Measurements from ENCODE around the gene CEP170B. TPM values are rescaled to one million over a fixed set of nuclear protein-coding genes. Genes with fewer than 3 reads are reported as not detected.

The CEP170B gene
- total and polyA plus RNA-seq, 2 of the 13 experiments (the other 11 are each of a cell fraction or from before 2014, with no cell fraction given) = 4.3 to 8.8 TPM

GRCh38 chr14:104897330-104898194 lies 32.5 kb downstream of the CEP170B start (continued):
- no peak for TF ChIP-seq ZNF18 (CRISPR knock-in tag; IDR thresholded peaks at IDR 0.05; ENCODE audit: insufficient replicate concordance)
- TF ChIP-seq ZNF224 (CRISPR knock-in tag; IDR thresholded peaks at IDR 0.05) = no peak
- no peak for TF ChIP-seq TRIM22 (IDR thresholded peaks at IDR 0.05)
- no peak for TF ChIP-seq ZNF292 (CRISPR knock-in tag; IDR thresholded peaks at IDR 0.05; ENCODE audit: borderline replicate concordance, low read depth)
- peak; percentile 45; the same call in 1 of the 2 replicates for TF ChIP-seq NR2C2 (CRISPR knock-in tag; IDR thresholded peaks at IDR 0.05; ENCODE audit: borderline replicate concordance)
- no peak for TF ChIP-seq HES4 (CRISPR knock-in tag; IDR thresholded peaks at IDR 0.05; ENCODE audit: borderline replicate concordance)
- no peak for TF ChIP-seq ZFP36L1 (CRISPR knock-in tag; IDR thresholded peaks at IDR 0.05)
- no peak for TF ChIP-seq BHLHE40 (IDR thresholded peaks at IDR 0.05; ENCODE audit: low read length)
- no peak for TF ChIP-seq RFXAP (CRISPR knock-in tag; IDR thresholded peaks at IDR 0.05; ENCODE audit: borderline replicate concordance)
- no peak for TF ChIP-seq ZNF788 (CRISPR knock-in tag; IDR thresholded peaks at IDR 0.05; ENCODE audit: borderline replicate concordance)
- TF ChIP-seq RARG (CRISPR knock-in tag; IDR thresholded peaks at IDR 0.05; ENCODE audit: low read depth) = no peak
- no peak for TF ChIP-seq ZNF558 (CRISPR knock-in tag; IDR thresholded peaks at IDR 0.05; ENCODE audit: borderline replicate concordance)
- TF ChIP-seq ZNF572 (CRISPR knock-in tag; IDR thresholded peaks at IDR 0.05) = no peak
- TF ChIP-seq GABPA (IDR thresholded peaks at IDR 0.05; ENCODE audit: low read depth, low read length) = no peak
- TF ChIP-seq GABPA (CRISPR knock-in tag; IDR thresholded peaks at IDR 0.05; ENCODE audit: low read depth) = peak; percentile 60; the same call in 1 of the 2 replicates
- no peak for TF ChIP-seq ZNF280D (CRISPR knock-in tag; IDR thresholded peaks at IDR 0.05)
- TF ChIP-seq ZBTB7B (CRISPR knock-in tag; IDR thresholded peaks at IDR 0.05) = no peak
- no peak for TF ChIP-seq ZKSCAN1 (IDR thresholded peaks at IDR 0.05; ENCODE audit: low read length)
- TF ChIP-seq ARNT2 (CRISPR knock-in tag; IDR thresholded peaks at IDR 0.05; ENCODE audit: low read depth) = no peak
- no peak for TF ChIP-seq EEA1 (CRISPR knock-in tag; IDR thresholded peaks at IDR 0.05; ENCODE audit: borderline replicate concordance)
- TF ChIP-seq THAP7 (CRISPR knock-in tag; IDR thresholded peaks at IDR 0.05) = no peak
- no peak for TF ChIP-seq HDAC1 (CRISPR knock-in tag; IDR thresholded peaks at IDR 0.05)
- no peak for TF ChIP-seq ZNF768 (CRISPR knock-in tag; IDR thresholded peaks at IDR 0.05)
- peak; percentile 66 for TF ChIP-seq GABPB1 (CRISPR knock-in tag; IDR thresholded peaks at IDR 0.05)
